ENCODE results near the gene CPNE6. TPM values are rescaled to one million over a fixed set of nuclear protein-coding genes. Genes with fewer than 3 reads are reported as not detected.
"Not testable (repeated sequence)": the region's sequence is repeated elsewhere in the genome, so short reads cannot be mapped to it uniquely, and the experiment has no call there.

The CPNE6 gene
- total RNA-seq, 6 experiments from 2014 or later = not detected

DNA sequence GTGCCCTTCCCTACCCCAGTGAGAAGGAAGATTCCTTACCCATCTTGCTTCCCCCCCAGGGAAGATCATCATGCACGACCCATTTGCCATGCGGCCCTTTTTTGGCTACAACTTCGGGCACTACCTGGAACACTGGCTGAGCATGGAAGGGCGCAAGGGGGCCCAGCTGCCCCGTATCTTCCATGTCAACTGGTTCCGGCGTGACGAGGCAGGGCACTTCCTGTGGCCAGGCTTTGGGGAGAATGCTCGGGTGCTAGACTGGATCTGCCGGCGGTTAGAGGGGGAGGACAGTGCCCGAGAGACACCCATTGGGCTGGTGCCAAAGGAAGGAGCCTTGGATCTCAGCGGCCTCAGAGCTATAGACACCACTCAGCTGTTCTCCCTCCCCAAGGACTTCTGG is 32.1 kb downstream of the CPNE6 start:
- TF ChIP-seq, protein P1, sequence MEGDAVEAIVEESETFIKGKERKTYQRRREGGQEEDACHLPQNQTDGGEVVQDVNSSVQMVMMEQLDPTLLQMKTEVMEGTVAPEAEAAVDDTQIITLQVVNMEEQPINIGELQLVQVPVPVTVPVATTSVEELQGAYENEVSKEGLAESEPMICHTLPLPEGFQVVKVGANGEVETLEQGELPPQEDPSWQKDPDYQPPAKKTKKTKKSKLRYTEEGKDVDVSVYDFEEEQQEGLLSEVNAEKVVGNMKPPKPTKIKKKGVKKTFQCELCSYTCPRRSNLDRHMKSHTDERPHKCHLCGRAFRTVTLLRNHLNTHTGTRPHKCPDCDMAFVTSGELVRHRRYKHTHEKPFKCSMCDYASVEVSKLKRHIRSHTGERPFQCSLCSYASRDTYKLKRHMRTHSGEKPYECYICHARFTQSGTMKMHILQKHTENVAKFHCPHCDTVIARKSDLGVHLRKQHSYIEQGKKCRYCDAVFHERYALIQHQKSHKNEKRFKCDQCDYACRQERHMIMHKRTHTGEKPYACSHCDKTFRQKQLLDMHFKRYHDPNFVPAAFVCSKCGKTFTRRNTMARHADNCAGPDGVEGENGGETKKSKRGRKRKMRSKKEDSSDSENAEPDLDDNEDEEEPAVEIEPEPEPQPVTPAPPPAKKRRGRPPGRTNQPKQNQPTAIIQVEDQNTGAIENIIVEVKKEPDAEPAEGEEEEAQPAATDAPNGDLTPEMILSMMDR (IDR thresholded peaks at IDR 0.05) = no peak
- no peaks in the 10 kb centered on the region for H3K27me3 Mint-ChIP-seq (ENCODE audit: insufficient read depth)
- no peaks in the 10 kb centered on the region for H3K9me3 Mint-ChIP-seq
- no peak overlapping the region for H3K4me3 Mint-ChIP-seq
- peaks cover 22% of the 10 kb centered on the region for H3K36me3 Mint-ChIP-seq (ENCODE audit: low read depth)
- no peak overlapping the region for H3K27ac Mint-ChIP-seq
- H3K4me1 Mint-ChIP-seq (ENCODE audit: low read depth) = peaks cover 26% of the 10 kb centered on the region
- DNase-seq = no peak

DNA sequence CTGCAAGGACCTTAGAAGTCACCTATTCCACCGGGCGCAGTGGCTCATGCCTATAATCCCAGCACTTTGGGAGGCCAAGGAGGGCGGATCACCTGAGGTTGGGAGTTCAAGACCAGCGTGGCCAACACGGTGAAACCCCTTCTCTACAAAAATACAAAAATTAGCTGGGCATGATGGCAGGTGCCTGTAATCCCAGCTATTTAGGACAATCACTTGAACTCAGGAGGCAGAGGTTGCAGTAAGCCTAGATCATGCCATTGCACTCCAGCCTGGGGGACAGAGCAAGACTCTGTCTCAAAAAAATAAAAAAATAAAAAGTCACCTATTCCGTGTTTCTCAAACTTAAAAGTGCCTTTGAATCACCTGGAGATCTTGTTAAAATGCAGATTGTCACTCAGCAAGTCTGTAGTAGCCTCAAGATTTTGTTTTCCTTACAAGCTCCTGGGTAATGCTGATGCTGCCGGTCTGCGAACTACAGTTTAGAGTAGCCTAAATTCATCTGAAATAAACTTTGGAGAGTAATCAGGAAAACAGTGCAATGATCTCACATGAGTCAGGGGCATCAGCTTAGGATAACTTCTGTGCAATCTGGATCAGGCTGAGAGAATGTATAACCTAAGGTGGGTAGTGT is 34.4 kb downstream of the CPNE6 start:
- H3K27ac Mint-ChIP-seq; H3K4me3 Mint-ChIP-seq; H3K9me3 Mint-ChIP-seq; DNase-seq; H3K27me3 Mint-ChIP-seq (ENCODE audit: insufficient read depth): not testable (repeated sequence)
- Mint-ChIP-seq H3K36me3 (ENCODE audit: low read depth) (peaks cover 22% of the 10 kb centered on the region), H3K4me1 (ENCODE audit: low read depth) (peaks cover 33% of the 10 kb centered on the region)

DNA sequence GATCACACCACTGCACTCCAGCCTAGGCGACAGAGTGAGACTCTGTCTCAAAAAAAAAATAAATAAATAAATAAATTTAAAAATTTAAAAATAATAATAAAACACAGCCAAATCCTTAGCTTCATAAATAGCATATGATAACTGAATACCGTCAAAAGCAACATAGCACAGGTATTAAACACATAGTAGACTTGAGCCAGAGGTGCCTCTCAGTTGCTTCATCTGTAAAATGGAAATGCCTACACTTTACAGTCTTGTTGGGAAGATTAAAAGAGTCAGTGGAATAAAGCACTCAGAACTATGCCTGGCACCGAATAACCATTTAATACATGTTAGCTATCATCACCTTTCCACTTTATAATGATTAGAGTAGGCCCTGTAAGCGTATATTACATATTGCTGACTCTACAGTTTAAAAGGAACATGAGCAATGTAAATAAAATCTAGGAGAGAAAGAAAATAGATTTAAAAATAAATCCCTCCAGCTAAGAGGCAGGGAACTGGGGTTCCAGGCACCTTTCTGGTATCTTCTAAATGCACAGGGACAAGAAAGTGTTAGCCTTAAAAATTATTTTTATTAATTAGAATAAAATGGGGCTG is 35.4 kb downstream of the CPNE6 start:
- no peak for DNase-seq
- H3K27me3 Mint-ChIP-seq (ENCODE audit: insufficient read depth) = no peaks in the 10 kb centered on the region
- peaks cover 22% of the 10 kb centered on the region for H3K36me3 Mint-ChIP-seq (ENCODE audit: low read depth)
- H3K9me3 Mint-ChIP-seq = no peaks in the 10 kb centered on the region
- TF ChIP-seq, protein P1 (IDR thresholded peaks at IDR 0.05) = no peak
- H3K4me3 Mint-ChIP-seq = no peak overlapping the region
- H3K27ac Mint-ChIP-seq = no peak overlapping the region
- peaks cover 33% of the 10 kb centered on the region for H3K4me1 Mint-ChIP-seq (ENCODE audit: low read depth)

DNA sequence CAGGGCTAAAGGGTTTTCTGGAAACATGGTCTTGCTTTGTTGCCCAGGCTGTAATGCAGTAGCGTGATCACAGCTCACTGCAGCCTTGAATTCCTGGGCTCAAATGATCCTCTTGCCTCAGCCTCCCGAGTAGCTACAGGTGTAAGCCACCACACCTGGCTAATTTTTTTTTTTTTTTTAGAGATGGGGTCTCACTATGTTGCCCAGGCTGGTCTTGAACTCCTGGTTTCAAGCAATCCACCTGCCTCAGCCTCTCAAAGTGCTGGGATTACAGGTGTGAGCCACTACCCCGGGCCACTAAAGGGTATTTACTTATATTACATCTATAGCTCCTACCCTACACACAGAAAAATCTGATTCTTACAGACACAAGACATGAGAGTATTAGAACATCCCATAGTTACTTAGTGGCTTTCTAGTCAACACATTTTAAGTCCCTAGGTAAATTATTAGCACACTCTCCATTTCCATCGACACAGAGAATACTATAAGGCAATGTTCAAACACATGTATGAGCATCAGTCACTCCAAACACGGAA is 37.0 kb downstream of the CPNE6 start:
- TF ChIP-seq, protein P1 (IDR thresholded peaks at IDR 0.05) = no peak
- H3K36me3 Mint-ChIP-seq (ENCODE audit: low read depth) = peaks cover 17% of the 10 kb centered on the region
- H3K9me3 Mint-ChIP-seq = no peaks in the 10 kb centered on the region
- peaks cover 33% of the 10 kb centered on the region for H3K4me1 Mint-ChIP-seq (ENCODE audit: low read depth)
- no peaks in the 10 kb centered on the region for H3K27me3 Mint-ChIP-seq (ENCODE audit: insufficient read depth)
- H3K4me3 Mint-ChIP-seq = no peak overlapping the region
- H3K27ac Mint-ChIP-seq = peak overlapping the region; percentile 17
- no peak for DNase-seq

DNA sequence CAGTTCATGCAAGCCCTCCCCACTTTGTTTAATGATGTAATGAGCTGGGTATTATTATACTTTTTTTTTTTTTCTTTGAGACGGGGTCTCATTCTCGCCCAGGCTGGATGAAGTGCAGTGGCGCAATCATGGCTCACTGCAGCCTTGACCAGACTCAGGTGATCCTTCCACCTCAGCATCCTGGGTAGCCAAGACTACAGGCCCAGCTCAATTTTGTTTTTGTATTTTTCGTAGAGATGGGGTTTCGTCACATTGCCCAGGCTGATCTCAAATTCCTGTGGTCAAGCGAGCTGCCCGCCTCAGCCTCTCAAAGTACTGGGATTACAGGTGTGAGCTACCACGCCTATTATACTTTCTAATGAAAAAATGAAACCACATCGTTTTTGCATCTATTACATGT is 38.7 kb downstream of the CPNE6 start:
- no peak overlapping the region for H3K27ac Mint-ChIP-seq
- H3K9me3 Mint-ChIP-seq = no peaks in the 10 kb centered on the region
- no peak overlapping the region for H3K4me3 Mint-ChIP-seq
- H3K27me3 Mint-ChIP-seq (ENCODE audit: insufficient read depth) = no peaks in the 10 kb centered on the region; the same call in 1 of the 2 replicates
- TF ChIP-seq, protein P1 (IDR thresholded peaks at IDR 0.05) = no peak
- H3K36me3 Mint-ChIP-seq (ENCODE audit: low read depth) = peaks cover 2% of the 10 kb centered on the region
- DNase-seq = no peak
- peaks cover 33% of the 10 kb centered on the region for H3K4me1 Mint-ChIP-seq (ENCODE audit: low read depth)

DNA sequence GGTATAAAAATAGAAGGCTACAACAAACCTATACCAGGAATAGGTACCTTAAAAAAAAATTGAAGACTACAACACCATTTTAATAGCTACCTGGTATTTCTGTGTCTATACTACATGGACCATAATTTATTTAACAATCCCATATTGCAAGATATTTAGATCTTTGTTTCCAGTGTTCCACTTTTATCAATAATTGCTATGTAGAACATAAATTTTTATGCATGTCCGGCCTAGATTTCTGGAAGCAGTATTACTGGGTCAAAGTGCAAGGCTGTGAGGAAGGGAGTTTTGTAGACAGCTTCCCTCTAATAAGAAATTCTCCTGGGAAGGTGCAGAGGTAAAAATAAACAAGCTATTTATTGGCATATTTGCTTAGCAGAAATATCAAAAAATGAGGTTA is 39.2 kb downstream of the CPNE6 start:
- Mint-ChIP-seq H3K36me3 (ENCODE audit: low read depth) (no peaks in the 10 kb centered on the region), H3K27me3 (ENCODE audit: insufficient read depth) (no peaks in the 10 kb centered on the region; the same call in 1 of the 2 replicates), H3K4me1 (ENCODE audit: low read depth) (peaks cover 38% of the 10 kb centered on the region), H3K27ac (no peak overlapping the region), H3K4me3 (no peak overlapping the region), H3K9me3 (no peaks in the 10 kb centered on the region)
- TF ChIP-seq, protein P1 (IDR thresholded peaks at IDR 0.05) = no peak
- DNase-seq = no peak

Measured in HFFc6 (cell line).